Mucosa of rectum (tissue), 2 donors: Measurements from ENCODE around the gene RIMBP3B.
A peak's percentile ranks its signal among the peaks of the same experiment; 100 is the strongest.
"Not testable (repeated sequence)": the region's sequence is repeated elsewhere in the genome, so short reads cannot be mapped to it uniquely, and the experiment has no call there.

Experiments used
- H3K27ac ChIP-seq, 2 donors: one replicate each; pipeline ENCODE4 v1.7.0; 2013; ENCODE audit warnings: inconsistent platforms in 2 of 2, low read depth in 2 of 2, low read length in 2 of 2
- H3K27me3 ChIP-seq, 2 donors: one replicate each; pipeline ENCODE4 v1.7.0; 2013; ENCODE audit warnings: low read length in 2 of 2; ENCODE audit not compliant: control insufficient read depth in 2 of 2, insufficient read depth in 2 of 2
- H3K36me3 ChIP-seq, 2 donors: one replicate each; pipeline ENCODE4 v1.7.0; 2013; ENCODE audit warnings: low read length in 2 of 2; ENCODE audit not compliant: control insufficient read depth in 2 of 2, insufficient read depth in 2 of 2
- H3K4me1 ChIP-seq, 2 donors: one replicate each; pipeline ENCODE4 v1.7.0; 2013; ENCODE audit warnings: low read length in 2 of 2, mild to moderate bottlenecking in 1 of 2; ENCODE audit not compliant: control insufficient read depth in 2 of 2, insufficient read depth in 2 of 2
- H3K4me3 ChIP-seq, 2 donors: one replicate each; pipeline ENCODE4 v1.7.0; 2013; ENCODE audit warnings: low read length in 2 of 2
- H3K9ac ChIP-seq, 2 donors: one replicate each; pipeline ENCODE4 v1.7.0; 2013; ENCODE audit warnings: low read length in 2 of 2, low read depth in 1 of 2, mild to moderate bottlenecking in 1 of 2
- H3K9me3 ChIP-seq, 2 donors: one replicate each; pipeline ENCODE4 v1.7.0; 2013; ENCODE audit warnings: low read length in 2 of 2; ENCODE audit not compliant: control insufficient read depth in 2 of 2
- donor health status: healthy.
- donor health status: Normal muscosa, but diverticular disease.

The RIMBP3B gene

DNA sequence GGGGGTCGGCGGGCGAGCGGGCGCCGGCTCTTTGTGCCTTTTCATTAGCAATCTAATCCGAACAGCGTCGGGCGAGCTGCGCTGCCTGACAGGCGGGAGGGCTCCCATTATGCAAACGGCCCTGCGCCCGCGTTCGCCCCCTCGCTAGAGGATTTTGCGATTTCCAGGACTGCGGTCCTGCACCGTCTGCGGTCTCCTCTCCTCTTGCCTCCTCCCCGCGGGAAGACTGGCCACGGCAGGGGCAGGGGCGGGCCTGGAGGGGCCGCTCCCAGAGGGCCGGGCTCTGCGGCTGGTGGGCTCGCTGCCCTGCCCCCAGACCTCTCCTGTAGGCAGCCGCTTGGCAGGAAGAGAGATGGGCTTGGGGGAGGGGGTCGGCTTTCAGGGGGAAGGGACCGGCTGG lies 34.3 kb downstream of the RIMBP3B start:
- not testable (repeated sequence) for H3K4me1 ChIP-seq, H3K36me3 ChIP-seq, H3K9ac ChIP-seq, H3K27ac ChIP-seq, H3K27me3 ChIP-seq, H3K9me3 ChIP-seq
- peak overlapping the region in 1 of 2 donors; percentile 43 for H3K4me3 ChIP-seq

DNA sequence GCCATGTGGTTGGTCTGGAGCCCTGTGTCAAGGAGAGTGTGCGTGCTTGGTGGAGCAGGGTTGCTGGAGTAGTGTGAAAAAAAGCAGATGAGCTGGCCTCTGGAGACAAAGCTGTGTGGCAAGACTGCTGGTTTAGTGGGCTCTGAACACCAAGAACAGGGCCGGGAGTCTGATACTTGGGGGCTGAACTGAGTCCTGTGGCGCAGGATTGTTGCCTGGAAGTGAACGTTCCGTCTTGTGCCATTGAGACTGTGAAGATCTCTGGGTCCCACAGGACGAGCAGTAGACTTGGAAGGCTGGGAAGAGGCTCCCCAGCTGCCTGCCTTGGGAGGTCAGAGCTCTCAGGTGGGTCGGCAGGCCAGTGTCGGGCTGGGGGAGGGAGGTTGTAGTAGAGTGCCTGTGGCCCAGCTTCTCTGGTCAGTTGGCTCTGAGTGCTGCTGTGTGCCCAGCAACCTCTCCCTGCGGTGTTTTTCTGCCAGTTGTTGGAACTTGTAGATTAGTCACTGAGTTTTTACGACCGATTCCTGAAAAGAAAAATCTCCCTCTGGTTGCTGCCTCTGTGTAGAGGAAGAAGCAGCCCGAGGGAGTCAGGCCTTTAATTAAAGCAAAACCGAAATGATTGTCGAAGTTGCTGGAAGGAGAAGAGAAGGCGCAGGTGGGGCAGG lies 35.6 kb downstream of the RIMBP3B start:
- not testable (repeated sequence) for H3K4me3 ChIP-seq, H3K27ac ChIP-seq, H3K4me1 ChIP-seq, H3K9ac ChIP-seq, H3K36me3 ChIP-seq, H3K27me3 ChIP-seq, H3K9me3 ChIP-seq

DNA sequence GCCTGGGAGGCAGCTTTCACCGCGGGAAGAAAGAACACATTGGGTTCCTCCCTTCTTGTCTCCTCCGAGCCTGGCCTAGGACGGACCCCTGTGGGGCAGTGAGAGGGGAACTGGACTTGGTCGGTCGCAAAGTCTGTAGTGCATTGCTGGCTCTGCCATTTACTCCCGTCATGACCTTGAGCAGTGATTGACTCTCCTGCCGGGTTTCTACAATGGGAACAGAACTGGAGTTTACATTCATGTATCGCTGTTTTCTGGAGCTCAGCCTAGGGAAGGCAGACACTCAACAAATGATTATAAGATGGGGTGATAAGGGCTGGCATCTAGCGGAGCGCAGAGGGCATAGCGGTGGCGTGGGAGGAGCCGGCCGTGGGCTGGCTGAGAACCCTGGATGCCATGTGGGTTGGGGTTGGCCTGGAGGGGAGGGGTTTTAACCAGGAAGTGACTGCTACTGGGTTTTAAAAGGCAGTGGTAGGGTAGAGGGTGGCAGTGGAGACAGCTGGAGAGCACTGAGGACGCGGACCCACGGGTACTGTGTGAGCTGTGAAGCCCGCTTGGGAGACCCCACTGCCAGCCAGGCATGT lies 36.7 kb downstream of the RIMBP3B start:
- H3K27me3 ChIP-seq, H3K9ac ChIP-seq, H3K4me1 ChIP-seq, H3K9me3 ChIP-seq, H3K27ac ChIP-seq, H3K4me3 ChIP-seq, H3K36me3 ChIP-seq: not testable (repeated sequence)

DNA sequence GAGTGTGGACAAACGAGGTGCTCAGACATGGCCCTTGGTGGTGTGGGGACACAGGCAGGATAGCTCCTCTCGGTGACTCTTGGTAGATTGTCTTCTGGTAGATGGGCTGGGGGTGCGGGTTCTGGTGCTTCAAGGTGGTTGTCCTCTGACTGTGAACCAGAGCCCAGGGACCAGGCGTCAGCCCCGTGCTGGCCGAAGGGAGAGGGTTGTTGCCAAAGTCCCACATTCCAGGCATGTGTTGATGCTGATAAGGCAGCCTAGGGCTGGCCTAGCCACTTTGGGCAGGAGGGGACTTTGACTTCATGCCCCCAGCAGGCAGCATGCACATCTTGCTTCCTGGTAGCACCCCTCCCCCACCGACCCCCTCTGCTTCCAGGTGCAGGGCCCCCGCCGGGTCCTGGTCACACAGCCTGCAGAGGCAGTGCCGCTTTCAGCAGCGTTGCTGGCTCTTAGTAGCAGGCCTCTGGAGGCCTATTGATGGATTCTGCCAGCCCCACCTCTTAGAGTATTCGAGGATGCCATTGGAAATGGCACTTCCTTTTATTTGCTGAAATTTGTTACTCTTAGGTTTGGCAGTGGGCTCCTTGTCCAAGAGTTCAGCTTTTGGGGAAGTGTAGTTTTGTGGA lies 40.6 kb downstream of the RIMBP3B start:
- not testable (repeated sequence) for H3K9me3 ChIP-seq, H3K4me3 ChIP-seq, H3K36me3 ChIP-seq, H3K4me1 ChIP-seq, H3K9ac ChIP-seq, H3K27me3 ChIP-seq, H3K27ac ChIP-seq

DNA sequence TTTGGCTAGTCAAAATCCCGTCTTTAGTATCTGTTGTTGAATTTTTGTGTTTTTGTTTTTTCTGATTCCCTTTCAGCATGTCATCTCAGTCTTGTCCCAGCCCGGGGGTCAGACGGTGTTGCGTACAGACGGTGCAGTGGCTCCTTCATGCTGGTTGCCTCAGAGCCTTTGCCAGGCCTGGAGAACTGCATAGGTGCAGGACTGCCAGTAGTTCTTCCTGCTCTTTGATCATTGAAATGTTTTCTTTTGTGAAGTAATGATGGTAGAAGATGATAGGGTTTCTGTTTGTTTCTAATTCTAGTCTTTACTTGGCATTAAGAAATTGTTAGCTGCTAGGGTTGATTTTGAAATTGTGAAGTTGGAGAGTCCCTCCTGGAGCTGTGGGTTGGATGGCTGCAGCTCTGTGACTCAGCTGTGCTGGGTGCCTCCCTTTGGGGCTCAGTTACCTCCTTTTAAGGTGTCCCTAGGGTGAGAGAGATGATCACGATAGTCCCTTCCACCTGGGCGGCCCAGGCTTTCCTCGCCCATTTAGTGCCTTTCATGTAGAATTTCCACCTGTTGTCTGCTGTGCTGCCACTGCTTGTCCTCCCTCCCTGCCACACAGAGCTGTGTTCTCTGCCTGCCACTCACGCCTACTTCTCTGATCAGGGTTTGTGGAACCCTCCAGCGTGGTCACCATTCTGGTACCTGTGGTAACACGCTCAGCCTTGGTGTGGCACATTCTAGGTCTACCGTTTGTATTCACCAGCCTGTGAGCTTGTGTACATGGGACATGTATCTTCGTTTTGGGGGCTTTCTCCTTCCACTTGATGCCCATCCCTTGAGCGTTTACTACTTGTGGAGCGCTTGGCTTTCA lies 51.1 kb downstream of the RIMBP3B start:
- not testable (repeated sequence) for H3K36me3 ChIP-seq, H3K4me1 ChIP-seq, H3K27me3 ChIP-seq, H3K9ac ChIP-seq, H3K9me3 ChIP-seq, H3K27ac ChIP-seq, H3K4me3 ChIP-seq

- H3K4me3 ChIP-seq, H3K36me3 ChIP-seq, H3K9ac ChIP-seq, H3K27ac ChIP-seq, H3K27me3 ChIP-seq, H3K4me1 ChIP-seq, H3K9me3 ChIP-seq: not testable (repeated sequence)
Measured at GRCh38 chr22:21435998-21436810, 52.7 kb downstream of the RIMBP3B start.

- not testable (repeated sequence) for H3K27ac ChIP-seq, H3K36me3 ChIP-seq, H3K9me3 ChIP-seq, H3K4me1 ChIP-seq, H3K4me3 ChIP-seq, H3K27me3 ChIP-seq, H3K9ac ChIP-seq
Measured at GRCh38 chr22:21438013-21438412, 54.5 kb downstream of the RIMBP3B start.
